Uterus (tissue), 4 donors: ENCODE results near the gene RNU6-7. TPM values are rescaled to one million over a fixed set of nuclear protein-coding genes. Genes with fewer than 3 reads are reported as not detected.

Experiments
- DNase-seq, 2 donors: peaks; one replicate each; pipeline ENCODE4 v3.0.0-alpha.2; 2019 to 2020
- H3K27ac ChIP-seq, 2 donors: fragments of 200-600 bp; sonication (generic); 1 replicate in 1 of 2; 2 replicates in 1 of 2; pipeline ENCODE4 v1.5.1; 2016 to 2018
- H3K27me3 ChIP-seq, 2 donors: fragments of 200-600 bp; sonication (generic); one replicate each; pipeline ENCODE4 v1.5.1; 2018 to 2019; ENCODE audit warnings: control low read depth in 1 of 2
- H3K36me3 ChIP-seq, 2 donors: fragments of 200-600 bp; sonication (generic); one replicate each; pipeline ENCODE4 v1.5.1; 2019; ENCODE audit warnings: control low read depth in 1 of 2
- H3K4me1 ChIP-seq, 2 donors: fragments of 200-600 bp; sonication (generic); one replicate each; pipeline ENCODE4 v1.5.1; 2018 to 2019; ENCODE audit warnings: control low read depth in 1 of 2
- H3K4me3 ChIP-seq, 2 donors: fragments of 200-600 bp; sonication (generic); 1 replicate in 1 of 2; 2 replicates in 1 of 2; pipeline ENCODE4 v1.5.1; 2018 to 2019; ENCODE audit warnings: mild to moderate bottlenecking in 1 of 2
- H3K9me3 ChIP-seq, 2 donors: fragments of 200-600 bp; sonication (generic); one replicate each; pipeline ENCODE4 v1.5.1; 2019; ENCODE audit warnings: control low read depth in 1 of 2
- CTCF ChIP-seq, 4 experiments: fragments of 200-600 bp in 2 of 4; fragments of 450-650 bp in 2 of 4; sonication (generic) in 2 of 4; IDR thresholded peaks; one replicate each; pipeline ENCODE4 v1.5.1; 2016 to 2019; ENCODE audit warnings: antibody characterized with exemption in 4 of 4, mild to moderate bottlenecking in 2 of 4, moderate library complexity in 1 of 4
- POLR2A ChIP-seq, 2 donors: fragments of 450-650 bp; IDR thresholded peaks; one replicate each; pipeline ENCODE4 v1.6.1; 2016; ENCODE audit warnings: antibody characterized with exemption in 2 of 2, mild to moderate bottlenecking in 1 of 2, moderate library complexity in 1 of 2
- intact Hi-C: fragments of 100-400 bp; cut with DNase I; formaldehyde crosslinking; loops from one replicate; pipeline ENCODE4 v1.15.1; 2023; ENCODE audit warnings: low total_unique reads
- small RNA-seq: library from RNA; depleted of rRNA; stranded (forward); fragments of <200 nt; gene quantifications from one replicate; pipeline ENCODE3, GENCODE V24; 2016
- total RNA-seq, 4 donors: library from RNA; depleted of rRNA in 3 of 4; stranded (reverse); fragments of >200 nt in 3 of 4; gene quantifications; one replicate each; pipeline versions ENCODE4 v1.1.0 to v1.2.4, GENCODE V29; 2014 to 2023
- donor health status: DM: yes; HTN: yes; CAD: no.

The RNU6-7 gene
- total RNA-seq, 4 donors from 2014 or later: not detected

GRCh38 chr14:32250681-32251080 lies 48.8 kb downstream of the RNU6-7 start:
- Histone ChIP-seq H3K36me3 (no peaks in the 10 kb centered on the region), H3K27ac (no peak overlapping the region), H3K27me3 (no peaks in the 10 kb centered on the region), H3K4me3 (no peak overlapping the region), H3K4me1 (no peaks in the 10 kb centered on the region), H3K9me3 (no peaks in the 10 kb centered on the region)
- no peak for TF ChIP-seq POLR2A (IDR thresholded peaks at IDR 0.05)
- no peak for TF ChIP-seq CTCF (IDR thresholded peaks at IDR 0.05)
- intact Hi-C loops: loop anchor here (10.0 kb wide), 2 partner anchors 176 to 746 kb away; partner anchors contain the start of gene ARHGAP5
- DNase-seq: no peak

DNA sequence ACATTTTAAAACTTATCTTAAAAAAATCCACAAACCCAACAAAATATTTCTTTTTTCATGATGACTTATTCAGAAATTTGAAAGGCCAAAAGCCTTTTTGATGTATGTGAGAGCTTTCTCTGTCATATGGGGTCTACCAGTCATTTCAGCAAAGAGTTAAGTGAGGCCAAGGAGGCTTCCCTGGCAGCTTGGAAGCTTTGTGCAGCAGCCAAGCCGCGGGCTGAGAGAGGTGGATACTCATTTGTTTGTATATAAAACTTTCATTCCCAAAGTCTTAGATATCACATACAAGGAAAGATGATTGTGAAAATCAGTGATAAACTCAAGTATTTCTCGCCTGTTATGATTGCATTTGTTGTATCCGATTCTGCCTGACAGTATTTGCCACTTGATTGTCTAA lies 49.7 kb downstream of the RNU6-7 start:
- Histone ChIP-seq H3K27ac (no peak overlapping the region), H3K36me3 (no peaks in the 10 kb centered on the region), H3K4me1 (no peaks in the 10 kb centered on the region), H3K9me3 (no peaks in the 10 kb centered on the region), H3K27me3 (no peaks in the 10 kb centered on the region), H3K4me3 (no peak overlapping the region)
- no peak for TF ChIP-seq CTCF (IDR thresholded peaks at IDR 0.05)
- TF ChIP-seq POLR2A (IDR thresholded peaks at IDR 0.05): no peak
- DNase-seq: no peak
- intact Hi-C loops: loop anchor here (10.0 kb wide), 2 partner anchors 177 to 747 kb away; partner anchors contain the start of gene ARHGAP5

Small RNA genes lying within 50 kb of the gene (small RNA-seq; reads per million reads assigned to genes)
- gene RNU6-7 (not detected), gene RNU6-8 (not detected)

Other genes with a start within 250 kb of the RNU6-7 start
- 100 to 1,000 TPM in 3 of 4 donors, 10 to 100 TPM in 1; 83.8 to 298 (median 159) TPM for gene ARHGAP5, start 124.7 kb upstream of the RNU6-7 start, total RNA-seq
- gene RNU6-8, start 1.2 kb downstream of the RNU6-7 start, total RNA-seq: not detected
- gene AKAP6, start 127.3 kb downstream of the RNU6-7 start, total RNA-seq: 10 to 100 TPM in 3 of 4 donors, 1 to 10 TPM in 1; 4.1 to 34.4 (median 15.3) TPM